NT2/D1 (cell line): ENCODE results near the gene CDH13.

Source experiments
- SUZ12 ChIP-seq: IDR thresholded peaks from 2 replicates; pipeline ENCODE4 v1.6.1; 2011; ENCODE audit not compliant: insufficient read length, insufficient read depth; ENCODE audit errors: extremely low read depth
- YY1 ChIP-seq: IDR thresholded peaks from 2 replicates; pipeline ENCODE4 v1.6.1; 2011; ENCODE audit not compliant: insufficient read length, insufficient read depth
- ZNF274 ChIP-seq: IDR thresholded peaks from 2 replicates; pipeline ENCODE4 v1.6.1; 2011; ENCODE audit warnings: mild to moderate bottlenecking, low read depth, low read length

DNA sequence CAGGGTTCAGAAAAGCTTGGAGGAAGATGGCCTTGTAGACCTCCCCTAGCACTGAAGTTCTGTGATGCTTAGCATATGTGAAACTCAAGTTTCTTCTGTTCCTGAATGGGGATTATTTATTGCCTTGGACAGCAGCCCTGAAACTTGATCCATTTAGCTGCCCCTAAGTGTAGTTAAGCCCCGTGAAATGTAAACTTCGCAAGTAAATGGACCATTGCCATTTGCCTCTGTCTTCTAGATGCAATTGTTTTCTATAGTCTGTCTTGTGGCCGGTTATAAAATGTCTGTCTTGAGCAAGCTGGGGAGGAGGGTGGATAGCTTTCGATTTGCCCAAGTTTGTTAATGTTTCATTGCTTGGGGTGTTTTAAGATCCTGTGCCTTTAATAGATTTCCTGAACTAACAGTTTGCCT is 261.8 kb downstream of the CDH13 start:
- TF ChIP-seq SUZ12: no peak
- no peak for TF ChIP-seq YY1
- no peak for TF ChIP-seq ZNF274
